ENCODE data around the gene RAB35. TPM values are rescaled to one million over a fixed set of nuclear protein-coding genes. Genes with fewer than 3 reads are reported as not detected.

Gene RAB35
- total RNA-seq, 1 experiment from 2014 or later = 57.9 TPM

GRCh38 chr12:120140603-120141002, 24.1 kb upstream of the RAB35 start:
- intact Hi-C loops (cut with micrococcal nuclease; ENCODE audit: unreplicated experiment) = no loop called here
- Histone ChIP-seq H3K27me3 (replicated peaks; ENCODE audit: insufficient read depth, low read depth, low read length, poor library complexity) (no peaks in the 10 kb centered on the region), H3K4me3 (ENCODE audit: low read depth, low read length, poor library complexity, severe bottlenecking) (no peak overlapping the region), H3K27ac (ENCODE audit: low read depth, low read length, poor library complexity, severe bottlenecking) (no peak overlapping the region), H3K9me3 (ENCODE audit: low read depth, low read length, poor library complexity, severe bottlenecking) (no peaks in the 10 kb centered on the region), H3K36me3 (ENCODE audit: insufficient read depth, low read length, poor library complexity, severe bottlenecking) (peaks cover 93% of the 10 kb centered on the region), H3K4me1 (ENCODE audit: insufficient read depth, low read length, poor library complexity, severe bottlenecking) (no peaks in the 10 kb centered on the region)
- CTCF ChIA-PET = no interaction called here
- TF ChIP-seq CTCF (conservative IDR thresholded peaks at IDR 0.05; ENCODE audit: low read depth, low read length) (no peak), EZH2 (IDR thresholded peaks at IDR 0.05; ENCODE audit: borderline replicate concordance, low read depth, low read length, poor library complexity, severe bottlenecking) (no peak)
- DNase-seq (ENCODE audit: low spot score) = no peak
- POLR2A ChIA-PET (ENCODE audit: low non-redundant PET) = no interaction called here
- no TSS peak for BruUV-seq (replicated peaks)

GRCh38 chr12:120139958-120140357, 23.4 kb upstream of the RAB35 start:
- H3K27ac ChIP-seq (ENCODE audit: low read depth, low read length, poor library complexity, severe bottlenecking) = no peak overlapping the region
- peaks cover 92% of the 10 kb centered on the region for H3K36me3 ChIP-seq (ENCODE audit: insufficient read depth, low read length, poor library complexity, severe bottlenecking)
- CTCF ChIA-PET = no interaction called here
- no peak for DNase-seq (ENCODE audit: low spot score)
- TF ChIP-seq EZH2 (IDR thresholded peaks at IDR 0.05; ENCODE audit: borderline replicate concordance, low read depth, low read length, poor library complexity, severe bottlenecking) (no peak), CTCF (conservative IDR thresholded peaks at IDR 0.05; ENCODE audit: low read depth, low read length) (no peak)
- H3K4me1 ChIP-seq (ENCODE audit: insufficient read depth, low read length, poor library complexity, severe bottlenecking) = no peaks in the 10 kb centered on the region
- no peaks in the 10 kb centered on the region for H3K27me3 ChIP-seq (replicated peaks; ENCODE audit: insufficient read depth, low read depth, low read length, poor library complexity)
- H3K9me3 ChIP-seq (ENCODE audit: low read depth, low read length, poor library complexity, severe bottlenecking) = no peaks in the 10 kb centered on the region
- intact Hi-C loops (cut with micrococcal nuclease; ENCODE audit: unreplicated experiment) = no loop called here
- H3K4me3 ChIP-seq (ENCODE audit: low read depth, low read length, poor library complexity, severe bottlenecking) = no peak overlapping the region
- no TSS peak for BruUV-seq (replicated peaks)
- POLR2A ChIA-PET (ENCODE audit: low non-redundant PET) = no interaction called here

- BruUV-seq (replicated peaks) = no TSS peak
- peaks cover 92% of the 10 kb centered on the region for H3K36me3 ChIP-seq (ENCODE audit: insufficient read depth, low read length, poor library complexity, severe bottlenecking)
- no peak overlapping the region for H3K27ac ChIP-seq (ENCODE audit: low read depth, low read length, poor library complexity, severe bottlenecking)
- ChIA-PET CTCF (no interaction called here), POLR2A (ENCODE audit: low non-redundant PET) (no interaction called here)
- H3K27me3 ChIP-seq (replicated peaks; ENCODE audit: insufficient read depth, low read depth, low read length, poor library complexity) = no peaks in the 10 kb centered on the region
- DNase-seq (ENCODE audit: low spot score) = no peak
- intact Hi-C loops (cut with micrococcal nuclease; ENCODE audit: unreplicated experiment) = no loop called here
- TF ChIP-seq CTCF (conservative IDR thresholded peaks at IDR 0.05; ENCODE audit: low read depth, low read length) = no peak
- no peak for TF ChIP-seq EZH2 (IDR thresholded peaks at IDR 0.05; ENCODE audit: borderline replicate concordance, low read depth, low read length, poor library complexity, severe bottlenecking)
- no peaks in the 10 kb centered on the region for H3K9me3 ChIP-seq (ENCODE audit: low read depth, low read length, poor library complexity, severe bottlenecking)
- H3K4me1 ChIP-seq (ENCODE audit: insufficient read depth, low read length, poor library complexity, severe bottlenecking) = no peaks in the 10 kb centered on the region
- no peak overlapping the region for H3K4me3 ChIP-seq (ENCODE audit: low read depth, low read length, poor library complexity, severe bottlenecking)
Measured at GRCh38 chr12:120138366-120138765, 21.8 kb upstream of the RAB35 start.

Data from A673 (cell line).